Measurements from ENCODE around the gene TIMELESS. TPM values are rescaled to one million over a fixed set of nuclear protein-coding genes. Genes with fewer than 3 reads are reported as not detected.

The TIMELESS gene
- total and polyA plus RNA-seq, 10 of the 15 experiments (the other 5 are each of a cell fraction or from before 2014, with no cell fraction given) = 5.8 to 57.8 (median 31.8) TPM

- CTCF ChIA-PET = no interaction called here
- H3K4me3 ChIP-seq = no peak overlapping the region
- POLR2A ChIA-PET = interaction anchor here (0.6 kb wide), 1 partner anchor 116 kb away, joined by 3 read pairs; no protein-coding TSS in a partner anchor
- no peak overlapping the region for H2AFZ ChIP-seq (ENCODE audit: control insufficient read depth, low read depth, low read length)
- no peak for ATAC-seq
- H3K4me2 ChIP-seq (ENCODE audit: control insufficient read depth, insufficient read depth) = no peak overlapping the region
- no TSS peak for BruUV-seq (replicated peaks)
- no peaks in the 10 kb centered on the region for H3K27me3 ChIP-seq (replicated peaks in 1 of 2; ENCODE audit: control insufficient read depth in 2 of 2, insufficient read depth in 2 of 2, low read length in 1 of 2)
- H3K9ac ChIP-seq (ENCODE audit: control insufficient read depth, insufficient read depth, low read length) = no peak overlapping the region
- no peaks in the 10 kb centered on the region for H3K79me2 ChIP-seq (ENCODE audit: control insufficient read depth, insufficient read depth, low read length)
- DNase-seq (ENCODE audit: low read depth, low spot score) = no peak
- H4K20me1 ChIP-seq (ENCODE audit: control insufficient read depth, insufficient read depth) = no peaks in the 10 kb centered on the region
- no peak overlapping the region for H3K27ac ChIP-seq (ENCODE audit: control insufficient read depth, insufficient read depth)
- intact Hi-C loops (cut with micrococcal nuclease; ENCODE audit: unreplicated experiment) (no loop called here), in situ Hi-C loops (cut with MboI) (no loop called here)
- H3K36me3 ChIP-seq (ENCODE audit: control insufficient read depth in 2 of 2, insufficient read depth in 2 of 2, low read length in 1 of 2) = peaks cover 18 to 24% of the 10 kb centered on the region in 2 experiments; a peak in 3 of 4 replicates
- 41% methylated on average over 3 of the region's 3 CpGs for WGBS (ENCODE audit: insufficient coverage, insufficient replicate concordance, low lambda C conversion rate, missing lambda C conversion rate)
- RAD21 ChIA-PET (ENCODE audit: unreplicated experiment) = no interaction called here
- SMC1A ChIA-PET (ENCODE audit: uncharacterized antibody, unreplicated experiment) = interaction anchor here (0.9 kb wide), 1 partner anchor 12 kb away, joined by 3 read pairs; no protein-coding TSS in a partner anchor
- FAIRE-seq = no peak
- H3K9me3 ChIP-seq (replicated peaks; ENCODE audit: control insufficient read depth, insufficient read depth, low read length) = no peaks in the 10 kb centered on the region
- H3K4me1 ChIP-seq (ENCODE audit: control insufficient read depth, insufficient read depth, low read length) = no peaks in the 10 kb centered on the region
- TF ChIP-seq SPI1 (IDR thresholded peaks at IDR 0.05; ENCODE audit: borderline replicate concordance, insufficient read depth, low read depth, low read length) = no peak
- no peak for TF ChIP-seq NFIC (IDR thresholded peaks at IDR 0.05; ENCODE audit: low read depth, low read length)
- no peak for TF ChIP-seq ZNF592 (IDR thresholded peaks at IDR 0.05)
- no peak for TF ChIP-seq RCOR1 (conservative IDR thresholded peaks at IDR 0.05; ENCODE audit: low read depth, low read length)
- no peak for TF ChIP-seq FOS (IDR thresholded peaks at IDR 0.05; ENCODE audit: borderline replicate concordance, extremely low read depth, insufficient read length)
- TF ChIP-seq RELB (IDR thresholded peaks at IDR 0.05; ENCODE audit: low read depth) = no peak
- no peak for TF ChIP-seq SIN3A (IDR thresholded peaks at IDR 0.05; ENCODE audit: low read depth, low read length)
- no peak for TF ChIP-seq SMAD1 (IDR thresholded peaks at IDR 0.05; ENCODE audit: low read depth, partially characterized antibody)
- TF ChIP-seq RAD51 (IDR thresholded peaks at IDR 0.05) = no peak
- no peak for TF ChIP-seq HSF1 (IDR thresholded peaks at IDR 0.05; ENCODE audit: low read depth, low read length)
- no peak for TF ChIP-seq PAX8 (IDR thresholded peaks at IDR 0.05)
- TF ChIP-seq HDAC6 (IDR thresholded peaks at IDR 0.05; ENCODE audit: unreplicated experiment) = no peak
- TF ChIP-seq ZNF217 (IDR thresholded peaks at IDR 0.05) = no peak
- TF ChIP-seq ZBTB11 (CRISPR knock-in tag; IDR thresholded peaks at IDR 0.05) = no peak
Observed at GRCh38 chr12:56425940-56426438, 23.2 kb downstream of the TIMELESS start.

Measured in GM12878 (cell line).